NCI-H1694 (cell line): ENCODE data around the gene KRTAP4-7.
"Not testable (repeated sequence)": the region's sequence is repeated elsewhere in the genome, so short reads cannot be mapped to it uniquely, and the experiment has no call there.

Source experiments
- DNase-seq: peaks from one replicate; lab custom pipeline; 2025; lab: John Stamatoyannopoulos, UW

KRTAP4-7 gene

DNA sequence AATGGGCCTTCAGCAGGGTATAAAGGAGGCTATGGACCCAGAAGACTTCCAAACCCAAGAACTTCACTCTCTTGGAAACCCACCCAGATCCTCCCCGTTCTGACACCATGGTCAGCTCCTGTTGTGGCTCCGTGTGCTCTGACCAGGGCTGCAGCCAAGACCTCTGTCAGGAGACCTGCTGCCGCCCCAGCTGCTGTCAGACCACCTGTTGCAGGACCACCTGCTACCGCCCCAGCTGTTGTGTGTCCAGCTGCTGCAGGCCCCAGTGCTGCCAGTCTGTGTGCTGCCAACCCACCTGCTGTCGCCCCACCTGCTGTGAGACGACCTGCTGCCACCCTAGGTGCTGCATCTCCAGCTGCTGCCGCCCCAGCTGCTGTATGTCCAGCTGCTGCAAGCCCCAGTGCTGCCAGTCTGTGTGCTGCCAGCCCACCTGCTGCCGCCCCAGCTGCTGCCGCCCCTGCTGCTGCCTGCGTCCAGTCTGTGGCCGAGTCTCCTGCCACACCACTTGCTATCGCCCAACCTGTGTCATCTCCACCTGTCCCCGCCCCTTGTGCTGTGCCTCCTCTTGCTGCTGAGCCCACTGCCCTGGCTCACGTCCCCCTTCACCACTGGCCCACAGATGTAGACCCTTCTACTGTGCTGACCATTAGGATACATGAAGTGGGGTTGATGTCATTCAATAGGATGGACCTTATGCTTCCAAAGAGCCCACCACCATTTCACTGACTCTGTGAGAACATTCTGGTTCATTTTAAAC, at the start of gene KRTAP4-7:
KRTAP4-7 (plus strand) TSS at position 51 of the 757 bp plus-strand sequence; CDS start at position 108, 57 bp downstream.
- DNase-seq, result not testable (repeated sequence)

- not testable (repeated sequence) for DNase-seq
Observed at GRCh38 chr17:41034346-41034935, 49.5 kb upstream of the KRTAP4-7 start, which contains the start of gene KRTAP1-3. Gene KRTAP1-3, minus strand, starts transcription at chr17:41034874. Its CDS starts 53 bp downstream, at chr17:41034821.

GRCh38 chr17:41037853-41038350, 46.0 kb upstream of the KRTAP4-7 start:
- DNase-seq, result no peak

DNA sequence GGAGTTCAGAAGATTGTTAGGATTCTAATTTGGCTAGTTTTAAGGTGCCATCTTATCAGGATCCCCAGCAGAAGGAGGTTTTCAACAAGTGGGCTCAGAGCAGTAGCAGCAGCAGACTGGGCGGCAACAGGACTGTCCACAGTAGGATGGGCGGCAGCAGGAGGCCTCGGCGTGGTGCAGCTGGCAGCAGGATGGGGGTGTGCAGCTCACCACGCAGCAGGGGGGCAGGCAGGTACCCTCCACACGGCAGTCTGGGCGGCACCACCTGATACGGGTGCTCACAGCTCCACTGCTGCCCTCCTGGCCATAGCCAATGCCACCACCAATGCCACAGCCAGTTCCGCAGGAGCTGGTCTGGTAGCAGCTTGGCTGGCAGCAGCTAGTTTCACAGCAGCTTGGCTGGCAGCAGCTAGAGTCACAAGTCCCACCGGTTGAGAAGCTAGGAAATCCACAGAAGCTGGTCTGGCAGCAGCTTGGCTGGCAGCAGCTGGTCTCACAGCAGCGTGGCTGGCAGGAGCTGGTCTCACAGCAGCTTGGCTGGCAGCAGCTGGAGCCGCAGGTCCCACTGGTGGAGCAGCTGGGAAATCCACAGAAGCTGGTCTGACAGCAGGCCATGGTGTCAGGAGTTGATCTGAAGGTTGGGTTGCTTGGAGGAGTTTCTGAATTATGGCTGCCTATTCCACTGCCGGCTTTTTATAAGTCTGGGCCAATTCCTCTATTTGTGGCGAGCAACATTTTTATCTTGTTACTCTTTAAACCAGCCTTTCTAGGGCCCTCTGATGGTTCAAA, 43.0 kb upstream of the KRTAP4-7 start, which contains the start of gene KRTAP1-1:
KRTAP1-1 (minus strand) TSS at position 668 of the 789 bp plus-strand sequence; CDS start at position 615, 53 bp downstream.
- not testable (repeated sequence) for DNase-seq

- no peak for DNase-seq
Observed at GRCh38 chr17:41042953-41043352, 41.0 kb upstream of the KRTAP4-7 start.

DNA sequence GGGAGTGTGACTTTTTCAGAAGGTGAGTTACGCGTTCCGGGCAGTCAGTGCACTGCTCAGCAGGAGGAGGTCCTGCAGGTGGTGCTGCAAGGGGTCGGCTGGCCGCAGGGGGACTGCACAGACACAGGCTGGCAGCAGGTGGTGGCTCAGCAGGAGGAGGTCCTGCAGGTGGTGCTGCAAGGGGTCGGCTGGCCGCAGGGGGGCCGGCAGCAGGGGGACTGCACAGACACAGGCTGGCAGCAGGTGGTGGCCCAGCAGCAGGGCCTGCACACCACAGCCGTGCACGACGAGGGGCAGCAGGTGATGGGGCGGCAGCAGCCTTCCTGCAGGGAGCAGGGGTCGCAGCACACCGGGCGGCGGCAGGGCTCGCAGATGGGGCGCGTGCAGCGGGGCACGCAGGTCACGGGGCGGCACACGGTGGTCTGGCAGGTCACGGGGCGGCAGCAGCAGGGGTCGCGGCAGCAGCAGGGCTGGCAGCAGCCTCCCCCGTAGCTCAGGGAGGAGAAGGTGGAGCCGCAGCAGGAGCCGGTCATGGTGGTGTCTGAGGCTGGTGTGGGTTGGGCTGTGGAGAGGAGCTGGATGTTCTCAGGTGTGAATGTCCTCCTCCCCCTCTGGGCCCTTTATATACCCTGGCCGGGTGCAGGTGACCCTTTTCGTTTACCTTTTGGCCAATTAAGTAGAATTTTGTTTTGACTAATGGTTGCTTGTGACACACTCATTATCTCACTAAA, 37.0 kb upstream of the KRTAP4-7 start, which contains the start of gene KRTAP2-1:
KRTAP2-1 (minus strand) TSS at position 582 of the 731 bp plus-strand sequence; CDS start at position 533, 49 bp downstream.
- DNase-seq, result not testable (repeated sequence)

DNA sequence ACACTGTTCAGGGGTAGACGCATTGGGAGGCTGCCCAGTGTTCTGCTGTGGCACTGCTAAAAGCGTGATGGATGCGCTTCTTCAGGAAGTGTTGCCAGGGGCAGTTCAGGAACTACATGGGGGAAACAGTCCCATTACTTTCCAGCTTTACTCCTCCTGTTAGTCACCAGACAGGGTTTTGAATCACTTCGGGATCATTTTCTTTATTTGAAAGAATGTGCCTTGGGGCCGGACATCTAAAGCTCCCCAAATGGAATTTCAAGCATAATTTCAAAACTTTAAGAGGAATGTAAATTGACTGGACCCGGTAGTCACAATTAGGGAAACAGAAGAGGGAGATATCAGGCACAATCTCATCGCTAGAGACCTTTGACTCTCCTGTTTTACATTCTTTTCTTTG, 35.5 kb upstream of the KRTAP4-7 start:
- DNase-seq, result no peak

DNA sequence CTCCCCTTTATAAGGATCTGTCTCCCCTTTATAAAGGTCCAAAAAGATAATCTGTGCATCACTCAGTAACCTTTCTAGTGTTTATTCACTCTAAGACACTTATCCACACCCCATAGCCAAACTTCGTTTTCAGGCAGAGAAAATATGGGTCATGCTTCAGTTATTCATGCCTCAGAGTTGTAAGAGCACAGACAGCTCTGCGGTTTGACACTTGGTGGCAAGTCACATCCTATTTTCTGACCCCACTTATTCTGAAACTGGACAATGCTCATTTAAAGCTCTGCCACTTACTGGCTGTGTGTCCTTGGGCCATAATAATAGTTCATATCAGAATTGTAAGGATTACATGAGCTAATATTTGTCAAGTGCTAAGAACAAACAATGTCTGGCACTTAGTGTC, 34.8 kb upstream of the KRTAP4-7 start:
- no peak for DNase-seq

GRCh38 chr17:41052566-41052965, 31.4 kb upstream of the KRTAP4-7 start:
- DNase-seq, result no peak

GRCh38 chr17:41054025-41054424, 29.9 kb upstream of the KRTAP4-7 start:
- no peak for DNase-seq

GRCh38 chr17:41054556-41054955, 29.4 kb upstream of the KRTAP4-7 start:
- DNase-seq, result not testable (repeated sequence)

DNA sequence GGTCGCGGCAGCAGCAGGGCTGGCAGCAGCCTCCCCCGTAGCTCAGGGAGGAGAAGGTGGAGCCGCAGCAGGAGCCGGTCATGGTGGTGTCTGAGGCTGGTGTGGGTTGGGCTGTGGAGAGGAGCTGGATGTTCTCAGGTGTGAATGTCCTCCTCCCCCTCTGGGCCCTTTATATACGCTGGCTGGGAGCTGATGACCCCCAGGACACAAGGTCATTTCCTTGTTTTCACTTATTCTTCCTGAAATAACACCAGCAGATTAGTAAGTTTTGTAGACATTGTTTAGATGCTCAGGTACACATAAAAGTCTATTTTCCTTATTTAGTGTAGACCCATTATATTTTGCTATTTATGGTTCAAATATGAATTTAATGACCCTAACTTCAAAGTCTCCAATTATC, 28.8 kb upstream of the KRTAP4-7 start, which contains the start of gene KRTAP2-2:
KRTAP2-2 (minus strand) TSS at position 101 of the 400 bp plus-strand sequence; CDS start at position 82, 19 bp downstream.
- DNase-seq, result not testable (repeated sequence)

DNA sequence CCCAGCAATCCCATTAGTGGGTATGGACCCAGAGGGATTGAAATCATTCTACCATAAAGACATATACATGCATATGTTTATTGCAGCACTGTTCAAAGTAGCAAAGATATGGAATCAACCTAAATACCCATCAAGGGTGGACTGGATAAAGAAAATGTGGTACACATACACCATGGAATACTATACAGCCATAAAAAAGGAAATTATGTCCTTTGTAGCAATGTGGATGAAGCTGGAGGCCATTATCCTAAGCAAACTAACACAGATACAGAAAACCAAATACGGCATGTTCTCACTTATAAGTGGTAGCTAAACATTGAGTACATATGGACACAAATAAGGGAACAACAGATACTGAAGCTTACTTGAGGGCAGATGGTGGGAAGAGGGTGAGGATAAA, 26.4 kb upstream of the KRTAP4-7 start:
- DNase-seq, result no peak

DNA sequence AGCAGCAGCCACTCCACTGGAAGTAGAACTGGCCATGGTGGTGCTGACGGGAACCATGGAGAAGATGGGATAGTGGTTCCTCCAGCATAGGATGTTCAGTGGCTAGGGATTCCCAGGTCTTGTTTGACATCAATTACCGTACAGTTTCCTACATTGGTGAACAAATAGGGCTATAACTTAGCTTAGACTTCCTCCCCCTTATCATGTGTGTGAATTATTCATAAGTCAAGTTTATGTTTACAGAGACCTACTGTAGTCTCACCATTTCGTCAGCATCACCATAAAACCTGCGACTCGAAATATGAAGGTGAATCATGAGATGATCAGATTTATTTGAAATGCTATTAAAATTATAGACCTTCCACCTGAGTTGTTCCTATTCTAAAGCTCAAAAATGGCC, 25.2 kb upstream of the KRTAP4-7 start:
- DNase-seq, result no peak

GRCh38 chr17:41059276-41060051, 24.5 kb upstream of the KRTAP4-7 start:
- not testable (repeated sequence) for DNase-seq

DNA sequence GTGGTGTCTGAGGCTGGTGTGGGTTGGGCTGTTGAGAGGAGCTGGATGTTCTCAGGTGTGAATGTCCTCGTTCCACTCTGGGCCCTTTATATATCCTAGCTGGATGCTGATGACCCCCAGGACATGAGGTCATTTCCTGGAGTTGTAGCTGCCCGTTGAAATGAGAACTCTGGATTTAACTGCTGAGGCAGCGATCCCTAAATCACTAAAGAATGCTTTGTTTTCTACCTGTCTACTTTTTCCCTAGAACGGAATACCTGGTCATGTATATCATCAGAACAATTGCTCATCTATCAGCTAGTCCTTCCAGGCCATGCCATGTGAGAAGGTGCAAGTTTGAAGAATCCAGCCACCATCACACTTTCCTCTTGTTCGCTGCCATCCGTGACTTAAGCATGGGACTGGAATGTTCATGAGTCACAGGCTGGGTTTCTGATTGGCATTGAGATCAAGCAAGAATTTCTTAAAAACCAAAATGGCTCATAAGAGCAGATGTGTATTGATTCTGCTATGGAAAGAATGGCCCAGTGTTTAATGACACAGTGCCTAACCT, 23.8 kb upstream of the KRTAP4-7 start, which contains the start of gene KRTAP2-3:
KRTAP2-3 (minus strand) TSS at position 63 of the 553 bp plus-strand sequence. CDS start 64 bp downstream, outside the sequence.
- no peak for DNase-seq

DNA sequence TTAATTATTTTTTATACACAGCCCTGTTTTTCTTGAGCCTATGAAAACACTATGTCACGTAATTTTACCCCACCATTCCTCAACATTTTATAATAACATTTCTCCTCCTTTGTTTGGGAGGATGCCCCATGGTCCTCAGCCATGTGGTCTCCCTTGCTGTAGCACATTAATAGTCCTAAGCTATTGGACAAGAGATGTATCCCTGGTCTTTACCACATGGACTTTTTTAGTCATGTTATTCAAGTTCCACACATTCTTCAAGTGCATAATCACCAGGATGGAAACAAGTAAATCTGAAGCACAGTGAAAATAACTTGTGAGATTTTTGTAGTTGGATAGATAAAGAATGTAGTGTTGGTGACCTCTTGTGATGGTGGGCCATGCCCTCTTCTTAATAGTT, 22.0 kb upstream of the KRTAP4-7 start:
- DNase-seq, result no peak

- DNase-seq, result no peak
Observed at GRCh38 chr17:41063449-41063848, 20.5 kb upstream of the KRTAP4-7 start.

DNA sequence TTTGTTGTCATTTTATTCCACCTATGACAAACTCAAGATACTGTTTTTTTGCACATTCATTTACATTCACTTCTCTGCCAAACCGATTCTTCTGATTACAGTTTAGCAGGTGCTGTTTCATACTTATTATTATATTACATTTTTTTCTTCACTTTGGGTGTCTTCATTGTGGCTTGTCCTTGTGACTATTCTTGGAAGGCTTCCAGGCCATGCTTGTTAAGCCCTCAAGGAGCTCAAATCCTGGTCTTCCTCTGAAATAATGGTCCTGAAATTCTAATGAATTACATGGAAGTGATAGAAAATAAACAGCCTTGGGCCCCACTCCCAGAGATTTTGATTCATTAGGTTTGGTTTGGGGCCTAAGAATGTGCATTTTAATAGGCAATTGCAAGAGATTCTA, 19.6 kb upstream of the KRTAP4-7 start:
- no peak for DNase-seq
